ENCODE results near the gene RBP5. TPM values are rescaled to one million over a fixed set of nuclear protein-coding genes. Genes with fewer than 3 reads are reported as not detected.

Gene RBP5
- total RNA-seq, 2 donors from 2014 or later = 19.3 to 31.2 TPM

- Mint-ChIP-seq H3K4me3 (no peak overlapping the region), H3K36me3 (ENCODE audit: low read depth) (peaks cover 26% of the 10 kb centered on the region), H3K27me3 (ENCODE audit: insufficient read depth) (peaks cover 35% of the 10 kb centered on the region), H3K9me3 (peaks cover 26% of the 10 kb centered on the region), H3K4me1 (peaks cover 4% of the 10 kb centered on the region), H3K27ac (no peak overlapping the region)
- WGBS, 2 experiments (ENCODE audit: insufficient coverage in 1 of 2, insufficient read length in 1 of 2) = 77 to 91% methylated on average over 5 to 6 of the region's 7 CpGs
- H3K36me3 ChIP-seq (ENCODE audit: control insufficient read depth, insufficient read depth, low read length) = peaks cover 8% of the 10 kb centered on the region
- peaks cover 16% of the 10 kb centered on the region for H3K9me3 ChIP-seq (ENCODE audit: control insufficient read depth, low read length)
- H3K27me3 ChIP-seq (ENCODE audit: control insufficient read depth, insufficient read depth, low read length, poor library complexity, severe bottlenecking) = no peaks in the 10 kb centered on the region
- H3K4me3 ChIP-seq (ENCODE audit: low read length) = no peak overlapping the region
- no peak overlapping the region for H3K9ac ChIP-seq (ENCODE audit: extremely low read depth, low read length, poor library complexity, severe bottlenecking)
- H3K27ac ChIP-seq (ENCODE audit: low read depth, low read length) = no peak overlapping the region
- no peaks in the 10 kb centered on the region for H3K4me1 ChIP-seq (ENCODE audit: control insufficient read depth, insufficient read depth, low read length)
- DNase-seq = peak; percentile 45
- TF ChIP-seq CTCF (conservative IDR thresholded peaks at IDR 0.05) = no peak
Measured at GRCh38 chr12:7160183-7160582, 31.5 kb upstream of the RBP5 start.

GRCh38 chr12:7158781-7159609 is 30.3 kb upstream of the RBP5 start:
- WGBS, 2 experiments (ENCODE audit: insufficient coverage in 1 of 2, insufficient read length in 1 of 2) = 85 to 97% methylated on average over 3 to 10 of the region's 10 CpGs
- Mint-ChIP-seq H3K27ac (no peak overlapping the region), H3K9me3 (peaks cover 14% of the 10 kb centered on the region), H3K27me3 (ENCODE audit: insufficient read depth) (peaks cover 32% of the 10 kb centered on the region), H3K4me1 (peaks cover 4% of the 10 kb centered on the region), H3K4me3 (no peak overlapping the region), H3K36me3 (ENCODE audit: low read depth) (peaks cover 32% of the 10 kb centered on the region)
- TF ChIP-seq CTCF (conservative IDR thresholded peaks at IDR 0.05) = no peak
- H3K4me3 ChIP-seq (ENCODE audit: low read length) = no peak overlapping the region
- peaks cover 12% of the 10 kb centered on the region for H3K9me3 ChIP-seq (ENCODE audit: control insufficient read depth, low read length)
- H3K36me3 ChIP-seq (ENCODE audit: control insufficient read depth, insufficient read depth, low read length) = peaks cover 14% of the 10 kb centered on the region
- no peak overlapping the region for H3K9ac ChIP-seq (ENCODE audit: extremely low read depth, low read length, poor library complexity, severe bottlenecking)
- peak; percentile 45 for DNase-seq
- H3K27me3 ChIP-seq (ENCODE audit: control insufficient read depth, insufficient read depth, low read length, poor library complexity, severe bottlenecking) = no peaks in the 10 kb centered on the region
- H3K27ac ChIP-seq (ENCODE audit: low read depth, low read length) = no peak overlapping the region
- no peaks in the 10 kb centered on the region for H3K4me1 ChIP-seq (ENCODE audit: control insufficient read depth, insufficient read depth, low read length)

- TF ChIP-seq CTCF (conservative IDR thresholded peaks at IDR 0.05) = no peak
- no peak overlapping the region for H3K27ac ChIP-seq (ENCODE audit: low read depth, low read length)
- H3K4me3 Mint-ChIP-seq = no peak overlapping the region
- H3K4me1 ChIP-seq (ENCODE audit: control insufficient read depth, insufficient read depth, low read length) = no peaks in the 10 kb centered on the region
- H3K4me1 Mint-ChIP-seq = no peaks in the 10 kb centered on the region
- no peak overlapping the region for H3K27ac Mint-ChIP-seq
- no peaks in the 10 kb centered on the region for H3K9me3 Mint-ChIP-seq
- DNase-seq = no peak
- H3K27me3 Mint-ChIP-seq (ENCODE audit: insufficient read depth) = peaks cover 16% of the 10 kb centered on the region
- peaks cover 22% of the 10 kb centered on the region for H3K36me3 ChIP-seq (ENCODE audit: control insufficient read depth, insufficient read depth, low read length)
- peaks cover 45% of the 10 kb centered on the region for H3K36me3 Mint-ChIP-seq (ENCODE audit: low read depth)
- H3K9ac ChIP-seq (ENCODE audit: extremely low read depth, low read length, poor library complexity, severe bottlenecking) = no peak overlapping the region
- H3K9me3 ChIP-seq (ENCODE audit: control insufficient read depth, low read length) = no peaks in the 10 kb centered on the region
- 91 to 96% methylated on average over 11 to 17 of the region's 17 CpGs for WGBS, 2 experiments (ENCODE audit: insufficient coverage in 1 of 2, insufficient read length in 1 of 2)
- H3K27me3 ChIP-seq (ENCODE audit: control insufficient read depth, insufficient read depth, low read length, poor library complexity, severe bottlenecking) = no peaks in the 10 kb centered on the region
- no peak overlapping the region for H3K4me3 ChIP-seq (ENCODE audit: low read length)
Measured at GRCh38 chr12:7157391-7157790, 28.7 kb upstream of the RBP5 start.
